HL-60 (cell line): ENCODE data around the gene KRTAP25-1.

Source experiments
- DNase-seq, 2 experiments: peaks; one replicate each; pipeline ENCODE4 v3.0.0-alpha.2; 2010 to 2020; ENCODE audit warnings: low read depth in 1 of 2, low spot score in 1 of 2
- H3K27ac ChIP-seq: fragments of 250-450 bp; sonication (Bioruptor Pico); replicated peaks from 2 replicates; pipeline ENCODE4 v1.5.1; 2020; ENCODE audit warnings: mild to moderate bottlenecking, moderate library complexity
- H3K27me3 ChIP-seq: fragments of 250-450 bp; sonication (Bioruptor Pico); 2 replicates; pipeline ENCODE4 v1.5.1; 2021; ENCODE audit warnings: mild to moderate bottlenecking, moderate library complexity; ENCODE audit not compliant: insufficient read depth, poor library complexity, severe bottlenecking
- H3K4me3 ChIP-seq: replicated peaks from 2 replicates; pipeline ENCODE4 v1.5.1; 2011; ENCODE audit warnings: mild to moderate bottlenecking, control low read depth, low read length; ENCODE audit not compliant: insufficient read depth
- CTCF ChIP-seq: IDR thresholded peaks from one replicate; pipeline ENCODE4 v1.5.1; 2011; ENCODE audit warnings: low read length, control low read depth, inconsistent platforms; ENCODE audit not compliant: insufficient read depth
- GABPA ChIP-seq: IDR thresholded peaks from 2 replicates; pipeline ENCODE4 v1.6.1; 2012; ENCODE audit warnings: low read depth
- POLR2AphosphoS5 ChIP-seq: IDR thresholded peaks from 2 replicates; pipeline ENCODE4 v1.6.1; 2012; ENCODE audit warnings: low read depth
- REST ChIP-seq: IDR thresholded peaks from 2 replicates; pipeline ENCODE4 v1.6.1; 2012; ENCODE audit warnings: low read depth; ENCODE audit not compliant: insufficient replicate concordance
- SPI1 ChIP-seq: IDR thresholded peaks from 2 replicates; pipeline ENCODE4 v1.6.1; 2012; ENCODE audit warnings: low read depth, mild to moderate bottlenecking, borderline replicate concordance

The KRTAP25-1 gene

GRCh38 chr21:30251781-30252180 lies 37.5 kb downstream of the KRTAP25-1 start:
- no peak for TF ChIP-seq CTCF
- TF ChIP-seq SPI1 = no peak
- TF ChIP-seq REST = no peak
- no peak for TF ChIP-seq GABPA
- no peak for TF ChIP-seq POLR2AphosphoS5

GRCh38 chr21:30249936-30250335 lies 39.4 kb downstream of the KRTAP25-1 start:
- no peak overlapping the region for H3K4me3 ChIP-seq
- DNase-seq = no peak
- H3K27me3 ChIP-seq = no peaks in the 10 kb centered on the region
- no peak overlapping the region for H3K27ac ChIP-seq
- TF ChIP-seq REST (no peak), GABPA (no peak), POLR2AphosphoS5 (no peak), SPI1 (no peak), CTCF (no peak)

More at GRCh38 chr21:30251781-30252180, 37.5 kb downstream of the KRTAP25-1 start:
- no peak overlapping the region for H3K4me3 ChIP-seq
- H3K27me3 ChIP-seq = no peaks in the 10 kb centered on the region
- H3K27ac ChIP-seq = no peak overlapping the region
- DNase-seq = no peak

GRCh38 chr21:30248844-30249243 lies 40.5 kb downstream of the KRTAP25-1 start:
- no peak for DNase-seq
- Histone ChIP-seq H3K27ac (no peak overlapping the region), H3K27me3 (no peaks in the 10 kb centered on the region), H3K4me3 (no peak overlapping the region)
- TF ChIP-seq POLR2AphosphoS5 (no peak), REST (no peak), SPI1 (no peak), CTCF (no peak)
